HG03457 (cell line): ENCODE data around the gene PPP2R2C.

ENCODE experiments used
- ATAC-seq: cut with Tn5 transposase; IDR thresholded peaks from one replicate; pipeline ENCODE4 v1.9.1; 2021; ENCODE audit warnings: moderate number of reproducible peaks; ENCODE audit not compliant: unreplicated experiment

PPP2R2C gene

GRCh38 chr4:6494431-6495295 is 22.2 kb upstream of the PPP2R2C start:
- no peak for ATAC-seq

GRCh38 chr4:6493658-6494304 is 21.4 kb upstream of the PPP2R2C start:
- ATAC-seq: no peak

GRCh38 chr4:6492861-6493657 is 20.6 kb upstream of the PPP2R2C start:
- ATAC-seq: no peak

- ATAC-seq: no peak
These were observed 19.7 kb upstream of the PPP2R2C start for GRCh38 chr4:6492027-6492590.

GRCh38 chr4:6491235-6491634 is 18.8 kb upstream of the PPP2R2C start:
- no peak for ATAC-seq

GRCh38 chr4:6489927-6490326 is 17.5 kb upstream of the PPP2R2C start:
- no peak for ATAC-seq

- no peak for ATAC-seq
These were observed 15.1 kb upstream of the PPP2R2C start for GRCh38 chr4:6487466-6487865.

- no peak for ATAC-seq
These were observed 8.2 kb upstream of the PPP2R2C start for GRCh38 chr4:6480534-6481088.

GRCh38 chr4:6478546-6479220 is 6.3 kb upstream of the PPP2R2C start:
- no peak for ATAC-seq

- no peak for ATAC-seq
These were observed 4.5 kb upstream of the PPP2R2C start for GRCh38 chr4:6476893-6477292.

- no peak for ATAC-seq
These were observed 3.1 kb upstream of the PPP2R2C start for GRCh38 chr4:6475492-6476020.

GRCh38 chr4:6474705-6475457 is 2.5 kb upstream of the PPP2R2C start:
- ATAC-seq: no peak

GRCh38 chr4:6474053-6474568 is 1.7 kb upstream of the PPP2R2C start:
- no peak for ATAC-seq

- ATAC-seq: no peak
These were observed 1.0 kb upstream of the PPP2R2C start for GRCh38 chr4:6473264-6474052.

GRCh38 chr4:6472008-6472386 is 417 bp downstream of the PPP2R2C start:
- ATAC-seq: no peak

- ATAC-seq: no peak
These were observed 957 bp downstream of the PPP2R2C start for GRCh38 chr4:6471307-6472007.

- ATAC-seq: no peak
These were observed 1.7 kb downstream of the PPP2R2C start for GRCh38 chr4:6470502-6471306.
